ENCODE data around the gene LRBA. TPM values are rescaled to one million over a fixed set of nuclear protein-coding genes. Genes with fewer than 3 reads are reported as not detected.

LRBA gene
- total and polyA plus RNA-seq, 9 of the 15 experiments (the other 6 are each of a cell fraction or from before 2014, with no cell fraction given) = 24.2 to 88.7 (median 59.7) TPM

- TF ChIP-seq TAF7 (tag; IDR thresholded peaks at IDR 0.05) (no peak), ZNF408 (CRISPR knock-in tag; IDR thresholded peaks at IDR 0.05; ENCODE audit: low read depth) (no peak), ARID2 (IDR thresholded peaks at IDR 0.05) (0 out of 2 replicates have a peak, but pooled peaks have one; percentile 54), FOXJ3 (CRISPR knock-in tag; IDR thresholded peaks at IDR 0.05) (no peak), JUND (IDR thresholded peaks at IDR 0.05; ENCODE audit: borderline replicate concordance, low read depth, low read length) (peak; percentile 34; the same call in 1 of the 2 replicates), JUND (tag; IDR thresholded peaks at IDR 0.05; ENCODE audit: borderline replicate concordance, low read depth, low read length) (no peak; the same call in 2 of the 3 replicates), SMAD1 (IDR thresholded peaks at IDR 0.05; ENCODE audit: low read depth, low read length, partially characterized antibody) (no peak), ZEB2 (IDR thresholded peaks at IDR 0.05) (peak; percentile 59; the same call in 1 of the 2 replicates), TFAM (CRISPR knock-in tag; conservative IDR thresholded peaks at IDR 0.05) (no peak), HES1 (IDR thresholded peaks at IDR 0.05; ENCODE audit: low read depth) (no peak), SNAPC5 (CRISPR knock-in tag; IDR thresholded peaks at IDR 0.05) (no peak), CBX1 (IDR thresholded peaks at IDR 0.05; ENCODE audit: low read depth) (no peak), CBFA2T3 (IDR thresholded peaks at IDR 0.05) (no peak), NR2C1 (IDR thresholded peaks at IDR 0.05) (no peak), NR2C1 (tag; IDR thresholded peaks at IDR 0.05) (no peak), CBX2 (IDR thresholded peaks at IDR 0.05; ENCODE audit: insufficient read depth, low read length, poor library complexity, severe bottlenecking) (no peak), FOXA3 (CRISPR knock-in tag; conservative IDR thresholded peaks at IDR 0.05 in 1 of 2, IDR thresholded peaks at IDR 0.05 in 1 of 2) (0 out of 4 replicates have a peak, but pooled peaks of 1 of the 2 experiments have one; percentile 17), PTTG1 (tag; IDR thresholded peaks at IDR 0.05; ENCODE audit: low read depth) (no peak), MLLT1 (IDR thresholded peaks at IDR 0.05) (peak in 1 of 2 experiments; percentile 22; a peak in 1 of 4 replicates), ZC3H8 (IDR thresholded peaks at IDR 0.05) (no peak), YBX1 (IDR thresholded peaks at IDR 0.05) (no peak), POLR2AphosphoS5 (IDR thresholded peaks at IDR 0.05; ENCODE audit: control insufficient read depth, insufficient read depth, low read depth, low read length) (peak; percentile 45)
- TF ChIP-seq, protein P1, sequence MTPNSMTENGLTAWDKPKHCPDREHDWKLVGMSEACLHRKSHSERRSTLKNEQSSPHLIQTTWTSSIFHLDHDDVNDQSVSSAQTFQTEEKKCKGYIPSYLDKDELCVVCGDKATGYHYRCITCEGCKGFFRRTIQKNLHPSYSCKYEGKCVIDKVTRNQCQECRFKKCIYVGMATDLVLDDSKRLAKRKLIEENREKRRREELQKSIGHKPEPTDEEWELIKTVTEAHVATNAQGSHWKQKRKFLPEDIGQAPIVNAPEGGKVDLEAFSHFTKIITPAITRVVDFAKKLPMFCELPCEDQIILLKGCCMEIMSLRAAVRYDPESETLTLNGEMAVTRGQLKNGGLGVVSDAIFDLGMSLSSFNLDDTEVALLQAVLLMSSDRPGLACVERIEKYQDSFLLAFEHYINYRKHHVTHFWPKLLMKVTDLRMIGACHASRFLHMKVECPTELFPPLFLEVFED (CRISPR knock-in tag; conservative IDR thresholded peaks at IDR 0.05) = no peak
- TF ChIP-seq, protein P2, sequence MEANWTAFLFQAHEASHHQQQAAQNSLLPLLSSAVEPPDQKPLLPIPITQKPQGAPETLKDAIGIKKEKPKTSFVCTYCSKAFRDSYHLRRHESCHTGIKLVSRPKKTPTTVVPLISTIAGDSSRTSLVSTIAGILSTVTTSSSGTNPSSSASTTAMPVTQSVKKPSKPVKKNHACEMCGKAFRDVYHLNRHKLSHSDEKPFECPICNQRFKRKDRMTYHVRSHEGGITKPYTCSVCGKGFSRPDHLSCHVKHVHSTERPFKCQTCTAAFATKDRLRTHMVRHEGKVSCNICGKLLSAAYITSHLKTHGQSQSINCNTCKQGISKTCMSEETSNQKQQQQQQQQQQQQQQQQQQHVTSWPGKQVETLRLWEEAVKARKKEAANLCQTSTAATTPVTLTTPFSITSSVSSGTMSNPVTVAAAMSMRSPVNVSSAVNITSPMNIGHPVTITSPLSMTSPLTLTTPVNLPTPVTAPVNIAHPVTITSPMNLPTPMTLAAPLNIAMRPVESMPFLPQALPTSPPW (CRISPR knock-in tag; IDR thresholded peaks at IDR 0.05) = peak; percentile 86
Measured at GRCh38 chr4:151014521-151015458, at the start of gene LRBA (continued).

Data from K562 (cell line).